DOHH2 (cell line): ENCODE data around the gene LRCH1.

Experiments
- EZH2phosphoT487 ChIP-seq: fragments of 200-600 bp; sonication (generic); IDR thresholded peaks from 2 replicates; pipeline ENCODE4 v1.6.1; 2017; ENCODE audit warnings: borderline replicate concordance, mild to moderate bottlenecking, antibody characterized with exemption, low read length, moderate library complexity, mixed read lengths
- TF ChIP-seq, protein P1 (sequence below): fragments of 200-600 bp; sonication (generic); IDR thresholded peaks from one replicate; pipeline ENCODE4 v1.5.1; 2014; ENCODE audit warnings: antibody characterized with exemption, mild to moderate bottlenecking, low read depth, low read length; ENCODE audit not compliant: poor library complexity, severe bottlenecking

DNA sequence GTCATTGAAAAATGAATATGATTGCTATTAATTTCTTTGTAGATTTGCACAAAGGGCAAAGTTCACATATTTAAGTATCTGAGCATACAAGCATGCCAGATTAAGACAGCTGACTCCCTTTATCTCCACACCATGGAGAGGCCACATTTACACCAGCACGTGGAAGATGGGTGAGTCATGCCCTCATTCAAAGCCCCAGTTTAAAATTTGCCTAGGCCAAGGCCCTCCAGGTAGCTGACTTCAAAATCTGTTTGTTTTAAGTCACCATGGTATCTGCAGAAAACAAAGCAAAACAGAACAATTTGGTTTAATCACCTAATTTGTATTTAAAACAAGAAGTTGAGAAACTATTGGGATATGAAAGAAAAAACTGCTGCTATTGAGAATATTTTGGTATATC, 134.8 kb downstream of the LRCH1 start:
- TF ChIP-seq, protein P1, sequence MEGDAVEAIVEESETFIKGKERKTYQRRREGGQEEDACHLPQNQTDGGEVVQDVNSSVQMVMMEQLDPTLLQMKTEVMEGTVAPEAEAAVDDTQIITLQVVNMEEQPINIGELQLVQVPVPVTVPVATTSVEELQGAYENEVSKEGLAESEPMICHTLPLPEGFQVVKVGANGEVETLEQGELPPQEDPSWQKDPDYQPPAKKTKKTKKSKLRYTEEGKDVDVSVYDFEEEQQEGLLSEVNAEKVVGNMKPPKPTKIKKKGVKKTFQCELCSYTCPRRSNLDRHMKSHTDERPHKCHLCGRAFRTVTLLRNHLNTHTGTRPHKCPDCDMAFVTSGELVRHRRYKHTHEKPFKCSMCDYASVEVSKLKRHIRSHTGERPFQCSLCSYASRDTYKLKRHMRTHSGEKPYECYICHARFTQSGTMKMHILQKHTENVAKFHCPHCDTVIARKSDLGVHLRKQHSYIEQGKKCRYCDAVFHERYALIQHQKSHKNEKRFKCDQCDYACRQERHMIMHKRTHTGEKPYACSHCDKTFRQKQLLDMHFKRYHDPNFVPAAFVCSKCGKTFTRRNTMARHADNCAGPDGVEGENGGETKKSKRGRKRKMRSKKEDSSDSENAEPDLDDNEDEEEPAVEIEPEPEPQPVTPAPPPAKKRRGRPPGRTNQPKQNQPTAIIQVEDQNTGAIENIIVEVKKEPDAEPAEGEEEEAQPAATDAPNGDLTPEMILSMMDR: no peak
- no peak for TF ChIP-seq EZH2phosphoT487
